ENCODE results near the gene SMAD3.
"Not testable (repeated sequence)": the region's sequence is repeated elsewhere in the genome, so short reads cannot be mapped to it uniquely, and the experiment has no call there.

The SMAD3 gene

DNA sequence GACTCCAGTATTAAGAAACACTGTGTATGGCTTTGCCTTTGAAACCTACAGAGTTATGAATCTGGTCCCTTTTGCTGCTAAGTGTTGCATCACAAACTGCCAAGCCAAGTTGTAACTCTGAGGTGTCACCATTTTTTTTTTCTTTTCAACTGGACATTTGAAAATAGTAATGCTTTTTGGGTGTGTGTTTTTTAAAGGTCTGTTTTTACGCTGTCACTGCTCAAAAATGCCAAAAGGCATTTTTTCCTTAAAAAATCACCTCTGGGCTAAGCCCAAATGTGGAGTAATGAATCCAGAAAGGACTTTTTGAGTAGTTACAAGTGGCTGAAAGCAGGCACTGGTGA, 9.5 kb downstream of the SMAD3 start:
- DNase-seq (ENCODE audit: low read depth) = no peak
- TF ChIP-seq, protein P1, sequence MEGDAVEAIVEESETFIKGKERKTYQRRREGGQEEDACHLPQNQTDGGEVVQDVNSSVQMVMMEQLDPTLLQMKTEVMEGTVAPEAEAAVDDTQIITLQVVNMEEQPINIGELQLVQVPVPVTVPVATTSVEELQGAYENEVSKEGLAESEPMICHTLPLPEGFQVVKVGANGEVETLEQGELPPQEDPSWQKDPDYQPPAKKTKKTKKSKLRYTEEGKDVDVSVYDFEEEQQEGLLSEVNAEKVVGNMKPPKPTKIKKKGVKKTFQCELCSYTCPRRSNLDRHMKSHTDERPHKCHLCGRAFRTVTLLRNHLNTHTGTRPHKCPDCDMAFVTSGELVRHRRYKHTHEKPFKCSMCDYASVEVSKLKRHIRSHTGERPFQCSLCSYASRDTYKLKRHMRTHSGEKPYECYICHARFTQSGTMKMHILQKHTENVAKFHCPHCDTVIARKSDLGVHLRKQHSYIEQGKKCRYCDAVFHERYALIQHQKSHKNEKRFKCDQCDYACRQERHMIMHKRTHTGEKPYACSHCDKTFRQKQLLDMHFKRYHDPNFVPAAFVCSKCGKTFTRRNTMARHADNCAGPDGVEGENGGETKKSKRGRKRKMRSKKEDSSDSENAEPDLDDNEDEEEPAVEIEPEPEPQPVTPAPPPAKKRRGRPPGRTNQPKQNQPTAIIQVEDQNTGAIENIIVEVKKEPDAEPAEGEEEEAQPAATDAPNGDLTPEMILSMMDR (IDR thresholded peaks at IDR 0.05; ENCODE audit: insufficient read depth, low read depth, low read length, missing control alignments) = no peak
- H3K4me3 ChIP-seq (ENCODE audit: low read depth, low read length) = no peak overlapping the region

DNA sequence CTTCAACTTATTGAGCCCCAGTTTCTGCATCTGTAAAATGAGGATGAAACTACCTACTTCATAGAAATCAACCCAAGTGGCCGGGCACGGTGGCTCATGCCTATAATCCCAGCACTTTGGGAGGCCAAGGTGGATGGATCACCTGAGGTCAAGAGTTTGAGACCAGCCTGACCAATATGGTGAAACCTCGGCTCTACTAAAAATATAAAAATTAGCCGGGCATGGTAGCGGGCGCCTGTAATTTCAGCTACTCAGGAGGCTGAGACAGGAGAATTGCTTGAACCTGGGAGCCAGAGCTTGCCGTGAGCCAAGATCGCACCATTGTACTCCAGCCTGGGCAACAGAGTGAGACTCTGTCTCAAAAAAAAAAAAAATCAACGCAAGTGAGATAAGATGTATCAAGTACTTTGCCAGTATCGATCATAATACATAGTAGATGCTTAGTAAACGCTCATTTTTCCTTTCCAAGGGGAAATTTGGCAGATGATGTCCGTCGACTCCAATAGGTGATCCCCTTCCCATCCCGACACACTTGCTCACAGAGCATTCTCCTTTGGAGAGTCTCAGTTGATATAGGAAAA, 10.2 kb downstream of the SMAD3 start:
- not testable (repeated sequence) for H3K4me3 ChIP-seq (ENCODE audit: low read depth, low read length)

GRCh38 chr15:67076147-67076843, 10.9 kb downstream of the SMAD3 start:
- no peak overlapping the region for H3K4me3 ChIP-seq (ENCODE audit: low read depth, low read length)
- peak; percentile 83 for DNase-seq (ENCODE audit: low read depth)
- TF ChIP-seq, protein P1 (IDR thresholded peaks at IDR 0.05; ENCODE audit: insufficient read depth, low read depth, low read length, missing control alignments) = no peak

More for the DNA sequence above, 10.2 kb downstream of the SMAD3 start:
- DNase-seq (ENCODE audit: low read depth) = not testable (repeated sequence)

DNA sequence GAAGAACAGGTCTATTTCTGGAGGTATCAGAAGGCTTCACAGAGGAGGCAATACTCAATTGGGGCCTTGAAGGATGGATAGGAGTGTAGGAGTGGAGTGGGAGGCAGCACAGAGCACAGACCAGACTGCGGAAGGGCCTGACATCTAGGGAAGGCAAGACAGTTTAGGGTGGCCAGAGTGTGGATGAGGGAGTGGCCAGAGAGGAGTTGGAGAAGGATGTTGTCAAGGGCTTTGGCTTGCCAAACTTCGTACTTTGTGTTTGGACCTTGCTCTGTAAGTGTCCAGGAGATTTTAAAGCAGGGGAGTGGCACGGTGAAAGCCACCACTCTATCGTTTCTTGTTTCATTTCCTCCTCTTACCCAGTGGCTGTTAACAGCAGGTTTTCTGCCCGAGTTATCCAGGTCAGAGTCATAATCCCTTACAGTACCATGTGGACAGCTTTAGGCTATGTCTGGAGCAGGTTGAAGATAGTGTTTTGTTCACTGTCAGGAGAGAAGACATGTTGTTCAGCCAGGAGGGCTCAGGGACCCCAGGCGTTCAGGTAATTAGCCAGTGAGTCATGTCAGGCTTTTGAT, 12.3 kb downstream of the SMAD3 start:
- H3K4me3 ChIP-seq (ENCODE audit: low read depth, low read length) = no peak overlapping the region
- TF ChIP-seq, protein P1 (IDR thresholded peaks at IDR 0.05; ENCODE audit: insufficient read depth, low read depth, low read length, missing control alignments) = no peak
- no peak for DNase-seq (ENCODE audit: low read depth)

GRCh38 chr15:67079361-67079760, 14.0 kb downstream of the SMAD3 start:
- H3K4me3 ChIP-seq (ENCODE audit: low read depth, low read length) = no peak overlapping the region
- no peak for DNase-seq (ENCODE audit: low read depth)
- TF ChIP-seq, protein P1 (IDR thresholded peaks at IDR 0.05; ENCODE audit: insufficient read depth, low read depth, low read length, missing control alignments) = no peak

GRCh38 chr15:67080118-67080899, 14.9 kb downstream of the SMAD3 start:
- DNase-seq (ENCODE audit: low read depth) = no peak
- TF ChIP-seq, protein P1 (IDR thresholded peaks at IDR 0.05; ENCODE audit: insufficient read depth, low read depth, low read length, missing control alignments) = no peak
- peak overlapping the region; percentile 4; the same call in 1 of the 2 replicates for H3K4me3 ChIP-seq (ENCODE audit: low read depth, low read length)

GRCh38 chr15:67080900-67081431, 15.6 kb downstream of the SMAD3 start:
- TF ChIP-seq, protein P1 (IDR thresholded peaks at IDR 0.05; ENCODE audit: insufficient read depth, low read depth, low read length, missing control alignments) = peak; percentile 41
- DNase-seq (ENCODE audit: low read depth) = peak; percentile 97

More at GRCh38 chr15:67080900-67081431, 15.6 kb downstream of the SMAD3 start:
- peak overlapping the region; percentile 4; the same call in 1 of the 2 replicates for H3K4me3 ChIP-seq (ENCODE audit: low read depth, low read length)

Data from GM12865 (cell line).